Body of pancreas (tissue), 4 donors: ENCODE measurements around the gene FNDC3B. TPM values are rescaled to one million over a fixed set of nuclear protein-coding genes. Genes with fewer than 3 reads are reported as not detected.

Source experiments
- ATAC-seq: fragments of 150-250 bp; one replicate; pipeline ENCODE4 v1.9.1; 2016
- DNase-seq, 4 donors: peaks; one replicate each; pipeline ENCODE4 v3.0.0-alpha.2; 2019
- H3K27ac ChIP-seq, 4 donors: fragments of 200-600 bp; sonication (generic); 1 replicate in 3 of 4; 2 replicates in 1 of 4; pipeline versions ENCODE4 v1.5.1 to v1.6.1; 2016 to 2019; ENCODE audit warnings: mild to moderate bottlenecking in 1 of 4, mixed read lengths in 1 of 4, moderate library complexity in 1 of 4
- H3K27me3 ChIP-seq, 2 donors: fragments of 200-600 bp; sonication (generic); one replicate each; pipeline ENCODE4 v1.6.0; 2016; ENCODE audit warnings: mild to moderate bottlenecking in 1 of 2
- H3K36me3 ChIP-seq, 2 donors: fragments of 200-600 bp; sonication (generic); replicated peaks in 1 of 2; 2 replicates each; pipeline ENCODE4 v1.5.1; 2016; ENCODE audit warnings: low read depth in 2 of 2; ENCODE audit not compliant: insufficient read depth in 1 of 2
- H3K4me1 ChIP-seq: fragments of 200-600 bp; sonication (generic); one replicate; pipeline ENCODE4 v1.6.0; 2016
- H3K4me3 ChIP-seq, 2 donors: fragments of 200-600 bp; sonication (generic); 1 replicate in 1 of 2; 2 replicates in 1 of 2; pipeline ENCODE4 v1.5.1; 2016 to 2019
- H3K9me3 ChIP-seq, 3 donors: fragments of 200-600 bp; sonication (generic); 1 replicate in 2 of 3; 2 replicates in 1 of 3; pipeline ENCODE4 v1.5.1; 2016
- CTCF ChIP-seq, 7 experiments: fragments of 450-650 bp in 4 of 7; fragments of 200-600 bp in 3 of 7; sonication (generic) in 3 of 7; IDR thresholded peaks; one replicate each; pipeline ENCODE4 v1.5.1; 2016 to 2019; ENCODE audit warnings: antibody characterized with exemption in 7 of 7
- POLR2A ChIP-seq, 3 donors: fragments of 450-650 bp; IDR thresholded peaks; one replicate each; pipeline ENCODE4 v1.6.1; 2016; ENCODE audit warnings: antibody characterized with exemption in 3 of 3, mild to moderate bottlenecking in 2 of 3
- WGBS, 2 donors: methylation state at CpG; one replicate each; pipeline ENCODE4 v1.1.5; 2017; 5-methylcytosine and 5-hydroxymethylcytosine counted together
- intact Hi-C: fragments of 100-400 bp; cut with DNase I; formaldehyde crosslinking; loops from one replicate; pipeline ENCODE4 v1.15.1; 2023
- total RNA-seq, 2 donors: library from RNA; depleted of rRNA; stranded (reverse); fragments of >200 nt; gene quantifications; one replicate each; pipeline ENCODE4 v1.1.0, GENCODE V29; 2016

The FNDC3B gene
- total RNA-seq, 2 donors from 2014 or later: 64.3 to 86.0 TPM

DNA sequence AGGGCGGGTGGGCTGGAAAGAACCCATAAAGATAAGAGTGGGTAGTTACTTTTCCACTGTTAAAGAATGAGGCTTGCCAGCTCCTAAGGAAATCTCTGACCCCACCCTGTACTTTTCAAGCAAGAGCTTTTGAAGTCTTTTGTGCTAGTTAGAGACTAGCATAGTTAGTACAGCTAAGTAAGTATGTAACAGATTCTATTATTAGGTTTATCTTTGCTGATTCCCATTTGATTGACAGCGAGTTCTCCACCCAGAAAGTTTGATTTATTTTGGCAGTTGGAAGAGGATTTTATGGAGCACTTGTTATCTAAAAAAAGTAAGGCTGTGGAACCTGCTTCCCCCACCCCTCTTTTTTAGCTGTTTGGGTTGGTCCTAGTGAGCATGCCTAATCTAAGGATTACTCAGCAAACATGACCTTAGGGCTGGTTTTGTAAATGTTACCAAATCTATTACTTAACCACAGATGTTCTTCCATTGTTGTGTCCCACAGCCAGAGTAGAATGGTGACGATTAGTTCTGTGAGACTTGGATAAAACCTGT, 57.6 kb downstream of the FNDC3B start:
- intact Hi-C loops: no loop called here
- 28 to 34% methylated on average over 3 of the region's 3 CpGs for WGBS, 2 donors
- Histone ChIP-seq H3K27me3 (no peaks in the 10 kb centered on the region), H3K9me3 (no peaks in the 10 kb centered on the region), H3K36me3 (no peaks in the 10 kb centered on the region), H3K27ac (peak overlapping the region; percentile 21 to 80 (median 66)), H3K4me1 (peaks cover 61% of the 10 kb centered on the region), H3K4me3 (no peak overlapping the region)
- DNase-seq: peak; percentile 23 to 81 (median 48)
- peak; percentile 93 for ATAC-seq
- TF ChIP-seq POLR2A (IDR thresholded peaks at IDR 0.05): no peak
- peak in 1 of 7 experiments; percentile 4 for TF ChIP-seq CTCF (IDR thresholded peaks at IDR 0.05)

DNA sequence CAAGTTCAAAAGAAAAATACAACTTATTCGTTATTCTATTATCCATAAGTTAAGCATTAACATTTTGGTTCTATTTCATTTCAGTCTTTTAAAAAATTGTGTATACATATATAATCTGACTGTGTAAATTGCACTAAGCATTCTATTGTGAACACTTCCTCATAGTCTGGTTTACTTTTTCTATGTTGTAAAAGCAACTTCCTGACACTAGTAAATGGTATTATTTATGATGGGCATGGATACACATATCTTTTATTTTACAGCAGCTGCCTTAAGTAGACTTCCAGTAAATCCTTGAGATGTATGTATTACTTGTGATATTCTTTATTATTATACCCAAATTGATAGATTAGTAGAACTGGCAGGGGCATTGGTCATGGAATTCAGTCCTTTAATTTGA, 58.2 kb downstream of the FNDC3B start:
- H3K9me3 ChIP-seq: no peaks in the 10 kb centered on the region
- DNase-seq (no peak), ATAC-seq (no peak)
- intact Hi-C loops: no loop called here
- H3K4me3 ChIP-seq: no peak overlapping the region
- TF ChIP-seq CTCF (IDR thresholded peaks at IDR 0.05): no peak
- peaks cover 67% of the 10 kb centered on the region for H3K4me1 ChIP-seq
- H3K36me3 ChIP-seq: no peaks in the 10 kb centered on the region
- peak overlapping the region in 3 of 4 donors; percentile 65 to 80 (median 66) for H3K27ac ChIP-seq
- H3K27me3 ChIP-seq: no peaks in the 10 kb centered on the region
- 33 to 34% methylated on average over 1 of the region's 1 CpG for WGBS, 2 donors

- no peaks in the 10 kb centered on the region for H3K36me3 ChIP-seq
- no peak overlapping the region for H3K4me3 ChIP-seq
- ATAC-seq (no peak), DNase-seq (peak in 1 of 4 donors; percentile 13)
- 32 to 40% methylated on average over 9 of the region's 9 CpGs for WGBS, 2 donors
- no peaks in the 10 kb centered on the region for H3K27me3 ChIP-seq
- intact Hi-C loops: no loop called here
- no peaks in the 10 kb centered on the region for H3K9me3 ChIP-seq
- H3K4me1 ChIP-seq: peaks cover 81% of the 10 kb centered on the region
- TF ChIP-seq POLR2A (IDR thresholded peaks at IDR 0.05) (no peak), CTCF (IDR thresholded peaks at IDR 0.05) (no peak)
- H3K27ac ChIP-seq: peak overlapping the region; percentile 18 to 80 (median 66)
Observed at GRCh38 chr3:172098698-172099494, 59.5 kb downstream of the FNDC3B start.

GRCh38 chr3:172099495-172099808, 60.1 kb downstream of the FNDC3B start:
- intact Hi-C loops: no loop called here
- no peak for DNase-seq

More at GRCh38 chr3:172099495-172099808, 60.1 kb downstream of the FNDC3B start:
- H3K27me3 ChIP-seq: no peaks in the 10 kb centered on the region
- no peak for ATAC-seq
- H3K4me3 ChIP-seq: no peak overlapping the region
- H3K4me1 ChIP-seq: peaks cover 86% of the 10 kb centered on the region
- H3K36me3 ChIP-seq: no peaks in the 10 kb centered on the region
- no peak for TF ChIP-seq POLR2A (IDR thresholded peaks at IDR 0.05)
- no peak for TF ChIP-seq CTCF (IDR thresholded peaks at IDR 0.05)
- H3K27ac ChIP-seq: peak overlapping the region in 3 of 4 donors; percentile 65 to 80 (median 66)
- WGBS, 2 donors: 13 to 31% methylated on average over 1 of the region's 1 CpG
- no peaks in the 10 kb centered on the region for H3K9me3 ChIP-seq
